ENCODE measurements around the gene UIMC1. TPM values are rescaled to one million over a fixed set of nuclear protein-coding genes. Genes with fewer than 3 reads are reported as not detected.

UIMC1 gene
- total RNA-seq, 1 donor from 2014 or later, result 67.7 TPM

- Mint-ChIP-seq H3K4me3 (no peak overlapping the region), H3K9me3 (no peaks in the 10 kb centered on the region), H3K36me3 (no peaks in the 10 kb centered on the region), H3K27me3 (ENCODE audit: insufficient read depth, low read depth) (no peaks in the 10 kb centered on the region), H3K4me1 (peaks cover 13% of the 10 kb centered on the region), H3K27ac (no peak overlapping the region)
- no peak overlapping the region for H3K9ac ChIP-seq
- no peaks in the 10 kb centered on the region for H3K27me3 ChIP-seq
- H4K20me1 ChIP-seq (ENCODE audit: low read depth), result peaks cover 20% of the 10 kb centered on the region
- peaks cover 31% of the 10 kb centered on the region for H3F3A ChIP-seq (ENCODE audit: low read depth)
- H3K4me1 ChIP-seq, result peaks cover 17% of the 10 kb centered on the region
- DNase-seq (ENCODE audit: low spot score), result no peak
- H3K79me2 ChIP-seq (ENCODE audit: low read depth), result peaks cover 24% of the 10 kb centered on the region
- H2AFZ ChIP-seq (replicated peaks), result no peak overlapping the region
- no peak for TF ChIP-seq EZH2phosphoT487 (IDR thresholded peaks at IDR 0.05)
- no peak for TF ChIP-seq CTCF (IDR thresholded peaks at IDR 0.05)
- TF ChIP-seq EZH2 (IDR thresholded peaks at IDR 0.05), result no peak
- no peak overlapping the region for H3K4me2 ChIP-seq
- no peak overlapping the region for H3K27ac ChIP-seq
- H3K36me3 ChIP-seq, result no peaks in the 10 kb centered on the region
- H3K9me3 ChIP-seq (ENCODE audit: low read depth), result no peaks in the 10 kb centered on the region
- H3K4me3 ChIP-seq, result no peak overlapping the region
Observed at GRCh38 chr5:177008716-177009115, 2.1 kb upstream of the UIMC1 start.

- peaks cover 13% of the 10 kb centered on the region for H3K4me1 Mint-ChIP-seq
- H3K4me2 ChIP-seq, result peak overlapping the region; percentile 78
- peak overlapping the region; percentile 91 for H3K27ac ChIP-seq
- peaks cover 26% of the 10 kb centered on the region for H4K20me1 ChIP-seq (ENCODE audit: low read depth)
- peak overlapping the region; percentile 81 for H3K4me3 ChIP-seq
- peak overlapping the region; percentile 79 for H3K9ac ChIP-seq
- H3K27me3 ChIP-seq, result no peaks in the 10 kb centered on the region
- TF ChIP-seq CTCF (IDR thresholded peaks at IDR 0.05) (peak; percentile 53), EZH2 (IDR thresholded peaks at IDR 0.05) (no peak)
- no peaks in the 10 kb centered on the region for H3K9me3 ChIP-seq (ENCODE audit: low read depth)
- H3K4me1 ChIP-seq, result peaks cover 19% of the 10 kb centered on the region
- H3K36me3 ChIP-seq, result no peaks in the 10 kb centered on the region
- H3K4me3 Mint-ChIP-seq, result peak overlapping the region; percentile 94
- H3K27ac Mint-ChIP-seq, result peak overlapping the region; percentile 41
- peaks cover 2% of the 10 kb centered on the region for H3K27me3 Mint-ChIP-seq (ENCODE audit: insufficient read depth, low read depth)
- peaks cover 31% of the 10 kb centered on the region for H3F3A ChIP-seq (ENCODE audit: low read depth)
- peak; percentile 87 for DNase-seq (ENCODE audit: low spot score)
- peaks cover 2% of the 10 kb centered on the region for H3K9me3 Mint-ChIP-seq
- peaks cover 8% of the 10 kb centered on the region for H3K36me3 Mint-ChIP-seq
- H3K79me2 ChIP-seq (ENCODE audit: low read depth), result peaks cover 54% of the 10 kb centered on the region
- peak overlapping the region; percentile 27 for H2AFZ ChIP-seq (replicated peaks)
Observed at GRCh38 chr5:177005619-177006264, 837 bp downstream of the UIMC1 start.

- no peak overlapping the region for H3K27ac ChIP-seq
- peaks cover 19% of the 10 kb centered on the region for H3K4me1 ChIP-seq
- Mint-ChIP-seq H3K27me3 (ENCODE audit: insufficient read depth, low read depth) (peaks cover 2% of the 10 kb centered on the region), H3K9me3 (peaks cover 6% of the 10 kb centered on the region), H3K27ac (no peak overlapping the region), H3K4me1 (peaks cover 13% of the 10 kb centered on the region), H3K4me3 (peak overlapping the region; percentile 94), H3K36me3 (peaks cover 12% of the 10 kb centered on the region)
- TF ChIP-seq EZH2 (IDR thresholded peaks at IDR 0.05) (no peak), CTCF (IDR thresholded peaks at IDR 0.05) (no peak), EZH2phosphoT487 (IDR thresholded peaks at IDR 0.05) (no peak)
- peaks cover 31% of the 10 kb centered on the region for H3F3A ChIP-seq (ENCODE audit: low read depth)
- peak overlapping the region; percentile 78 for H3K4me2 ChIP-seq
- H3K27me3 ChIP-seq, result no peaks in the 10 kb centered on the region
- DNase-seq (ENCODE audit: low spot score), result no peak
- no peak overlapping the region for H3K9ac ChIP-seq
- H3K79me2 ChIP-seq (ENCODE audit: low read depth), result peaks cover 62% of the 10 kb centered on the region
- H4K20me1 ChIP-seq (ENCODE audit: low read depth), result peaks cover 26% of the 10 kb centered on the region
- no peak overlapping the region for H2AFZ ChIP-seq (replicated peaks)
- H3K4me3 ChIP-seq, result peak overlapping the region; percentile 81
- H3K9me3 ChIP-seq (ENCODE audit: low read depth), result no peaks in the 10 kb centered on the region
- no peaks in the 10 kb centered on the region for H3K36me3 ChIP-seq
Observed at GRCh38 chr5:177004961-177005360, 1.6 kb downstream of the UIMC1 start.
